Calu3 (cell line): ENCODE data around the gene NELL2. TPM values are rescaled to one million over a fixed set of nuclear protein-coding genes. Genes with fewer than 3 reads are reported as not detected.

Source experiments
- BruUV-seq: library from RNA; stranded (reverse); fragments of 400-500 nt; replicated peaks from 2 replicates; lab custom pipeline; 2021; lab: Mats Ljungman, UMichigan
- CTCF ChIA-PET: fragments of 300-600 bp; sonication (Branson Sonifier 250); formaldehyde crosslinking; loops from one replicate; lab custom pipeline; 2022; ENCODE audit warnings: antibody characterized with exemption; lab: Charles Lee
- DNase-seq: peaks from one replicate; pipeline ENCODE4 v3.0.0; 2022
- H3K27ac Mint-ChIP-seq: one replicate; pipeline ENCODE4 v1.8.0; 2022; ENCODE audit warnings: mixed read lengths; ENCODE audit not compliant: unreplicated experiment
- H3K27me3 Mint-ChIP-seq: one replicate; pipeline ENCODE4 v1.8.0; 2022; ENCODE audit warnings: mixed read lengths; ENCODE audit not compliant: unreplicated experiment
- H3K36me3 Mint-ChIP-seq: one replicate; pipeline ENCODE4 v1.8.0; 2022; ENCODE audit warnings: mild to moderate bottlenecking, moderate library complexity, mixed read lengths; ENCODE audit not compliant: insufficient read depth, unreplicated experiment
- H3K4me1 Mint-ChIP-seq: one replicate; pipeline ENCODE4 v1.8.0; 2022; ENCODE audit warnings: mild to moderate bottlenecking, low read depth, mixed read lengths; ENCODE audit not compliant: unreplicated experiment
- H3K4me3 Mint-ChIP-seq: one replicate; pipeline ENCODE4 v1.8.0; 2022; ENCODE audit warnings: mild to moderate bottlenecking, low read depth, moderate library complexity, mixed read lengths; ENCODE audit not compliant: unreplicated experiment
- H3K9me3 Mint-ChIP-seq: one replicate; pipeline ENCODE4 v1.8.0; 2022; ENCODE audit warnings: low read depth, mixed read lengths; ENCODE audit not compliant: unreplicated experiment
- intact Hi-C: fragments of 100-400 bp; cut with micrococcal nuclease; formaldehyde crosslinking; loops from one replicate; pipeline ENCODE4 v1.10.0; 2022; ENCODE audit not compliant: unreplicated experiment
- total RNA-seq: library from RNA; stranded (reverse); gene quantifications from 2 replicates; pipeline ENCODE4 v1.2.3, GENCODE V29; 2022
- TF ChIP-seq, protein P1 (sequence below): fragments of 200-600 bp; IDR thresholded peaks from one replicate; pipeline ENCODE4 v1.8.0; 2022; ENCODE audit warnings: antibody characterized with exemption; ENCODE audit not compliant: unreplicated experiment

The NELL2 gene
- total RNA-seq, 1 experiment from 2014 or later = not detected

- Mint-ChIP-seq H3K4me3 (no peak overlapping the region), H3K4me1 (no peaks in the 10 kb centered on the region), H3K27me3 (no peaks in the 10 kb centered on the region), H3K36me3 (no peaks in the 10 kb centered on the region), H3K27ac (no peak overlapping the region), H3K9me3 (peaks cover 2% of the 10 kb centered on the region)
- DNase-seq = no peak
- intact Hi-C loops = no loop called here
- TF ChIP-seq, protein P1, sequence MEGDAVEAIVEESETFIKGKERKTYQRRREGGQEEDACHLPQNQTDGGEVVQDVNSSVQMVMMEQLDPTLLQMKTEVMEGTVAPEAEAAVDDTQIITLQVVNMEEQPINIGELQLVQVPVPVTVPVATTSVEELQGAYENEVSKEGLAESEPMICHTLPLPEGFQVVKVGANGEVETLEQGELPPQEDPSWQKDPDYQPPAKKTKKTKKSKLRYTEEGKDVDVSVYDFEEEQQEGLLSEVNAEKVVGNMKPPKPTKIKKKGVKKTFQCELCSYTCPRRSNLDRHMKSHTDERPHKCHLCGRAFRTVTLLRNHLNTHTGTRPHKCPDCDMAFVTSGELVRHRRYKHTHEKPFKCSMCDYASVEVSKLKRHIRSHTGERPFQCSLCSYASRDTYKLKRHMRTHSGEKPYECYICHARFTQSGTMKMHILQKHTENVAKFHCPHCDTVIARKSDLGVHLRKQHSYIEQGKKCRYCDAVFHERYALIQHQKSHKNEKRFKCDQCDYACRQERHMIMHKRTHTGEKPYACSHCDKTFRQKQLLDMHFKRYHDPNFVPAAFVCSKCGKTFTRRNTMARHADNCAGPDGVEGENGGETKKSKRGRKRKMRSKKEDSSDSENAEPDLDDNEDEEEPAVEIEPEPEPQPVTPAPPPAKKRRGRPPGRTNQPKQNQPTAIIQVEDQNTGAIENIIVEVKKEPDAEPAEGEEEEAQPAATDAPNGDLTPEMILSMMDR = no peak
- CTCF ChIA-PET = no interaction called here
- BruUV-seq = no TSS peak
Measured at GRCh38 chr12:44459569-44459968, 416.5 kb downstream of the NELL2 start.

Other genes with a start within 250 kb of the NELL2 start
- gene DBX2, start 174.8 kb upstream of the NELL2 start, total RNA-seq = not detected in 2 replicates